ENCODE data around the gene SCGN.

Gene SCGN

GRCh38 chr6:25714765-25715164 lies 62.8 kb downstream of the SCGN start:
- no peak overlapping the region for H3K4me3 ChIP-seq (ENCODE audit: low read depth, low read length)
- no peak for DNase-seq (ENCODE audit: low read depth, low spot score)
- TF ChIP-seq, protein P1, sequence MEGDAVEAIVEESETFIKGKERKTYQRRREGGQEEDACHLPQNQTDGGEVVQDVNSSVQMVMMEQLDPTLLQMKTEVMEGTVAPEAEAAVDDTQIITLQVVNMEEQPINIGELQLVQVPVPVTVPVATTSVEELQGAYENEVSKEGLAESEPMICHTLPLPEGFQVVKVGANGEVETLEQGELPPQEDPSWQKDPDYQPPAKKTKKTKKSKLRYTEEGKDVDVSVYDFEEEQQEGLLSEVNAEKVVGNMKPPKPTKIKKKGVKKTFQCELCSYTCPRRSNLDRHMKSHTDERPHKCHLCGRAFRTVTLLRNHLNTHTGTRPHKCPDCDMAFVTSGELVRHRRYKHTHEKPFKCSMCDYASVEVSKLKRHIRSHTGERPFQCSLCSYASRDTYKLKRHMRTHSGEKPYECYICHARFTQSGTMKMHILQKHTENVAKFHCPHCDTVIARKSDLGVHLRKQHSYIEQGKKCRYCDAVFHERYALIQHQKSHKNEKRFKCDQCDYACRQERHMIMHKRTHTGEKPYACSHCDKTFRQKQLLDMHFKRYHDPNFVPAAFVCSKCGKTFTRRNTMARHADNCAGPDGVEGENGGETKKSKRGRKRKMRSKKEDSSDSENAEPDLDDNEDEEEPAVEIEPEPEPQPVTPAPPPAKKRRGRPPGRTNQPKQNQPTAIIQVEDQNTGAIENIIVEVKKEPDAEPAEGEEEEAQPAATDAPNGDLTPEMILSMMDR (IDR thresholded peaks at IDR 0.05; ENCODE audit: low read depth, low read length) = no peak
- in situ Hi-C loops (cut with HindIII; ENCODE audit: low sequenced_read_pairs) = no loop called here

GRCh38 chr6:25715794-25716193 lies 63.8 kb downstream of the SCGN start:
- no peak for DNase-seq (ENCODE audit: low read depth, low spot score)
- in situ Hi-C loops (cut with HindIII; ENCODE audit: low sequenced_read_pairs) = no loop called here
- TF ChIP-seq, protein P1 (IDR thresholded peaks at IDR 0.05; ENCODE audit: low read depth, low read length) = no peak
- H3K4me3 ChIP-seq (ENCODE audit: low read depth, low read length) = no peak overlapping the region

DNA sequence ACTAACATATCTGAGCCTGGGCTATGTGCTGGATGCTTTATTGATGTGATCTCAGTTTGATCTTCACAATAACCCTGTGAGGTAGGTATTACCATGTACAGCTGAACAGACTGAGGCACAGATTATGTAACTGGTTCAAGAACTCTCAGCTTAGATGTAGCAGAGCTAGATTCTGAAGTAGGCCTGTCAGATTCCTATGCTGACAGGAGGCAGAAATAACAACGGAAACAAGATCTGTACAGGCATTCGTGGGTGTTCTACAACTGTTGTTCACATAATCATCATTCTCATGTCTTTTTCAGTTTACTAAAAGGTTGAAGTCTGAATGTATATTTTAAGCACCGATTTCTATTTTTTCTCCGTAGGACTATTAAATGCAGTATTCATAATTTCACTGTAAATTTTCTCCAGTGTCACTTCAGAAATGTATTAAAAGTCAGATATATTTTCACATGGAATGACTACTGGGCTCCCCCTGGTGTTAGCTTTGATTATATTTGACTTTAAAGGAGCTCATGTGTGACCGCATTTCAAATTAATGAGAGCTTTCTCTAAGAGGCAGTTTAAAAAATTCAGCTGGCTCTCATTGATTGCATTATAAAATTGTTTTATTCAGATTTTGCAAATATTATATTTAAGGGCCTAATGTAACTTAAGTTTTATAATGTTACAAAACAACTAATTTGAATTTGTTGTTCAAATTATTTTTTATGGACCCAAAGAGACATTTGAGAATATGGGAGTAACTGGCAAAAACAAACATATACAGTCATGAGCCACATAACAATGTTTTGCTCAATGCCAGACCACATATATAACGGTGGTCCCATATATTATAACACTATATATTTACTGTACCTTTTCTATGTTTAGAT lies 66.1 kb downstream of the SCGN start:
- DNase-seq (ENCODE audit: low read depth, low spot score) = peak; percentile 37
- TF ChIP-seq, protein P1 (IDR thresholded peaks at IDR 0.05; ENCODE audit: low read depth, low read length) = peak; percentile 58
- no peak overlapping the region for H3K4me3 ChIP-seq (ENCODE audit: low read depth, low read length)
- in situ Hi-C loops (cut with HindIII; ENCODE audit: low sequenced_read_pairs) = no loop called here

- in situ Hi-C loops (cut with HindIII; ENCODE audit: low sequenced_read_pairs) = no loop called here
- no peak overlapping the region for H3K4me3 ChIP-seq (ENCODE audit: low read depth, low read length)
- DNase-seq (ENCODE audit: low read depth, low spot score) = no peak
- TF ChIP-seq, protein P1 (IDR thresholded peaks at IDR 0.05; ENCODE audit: low read depth, low read length) = no peak
Measured at GRCh38 chr6:25726122-25726911, 74.3 kb downstream of the SCGN start.

DNA sequence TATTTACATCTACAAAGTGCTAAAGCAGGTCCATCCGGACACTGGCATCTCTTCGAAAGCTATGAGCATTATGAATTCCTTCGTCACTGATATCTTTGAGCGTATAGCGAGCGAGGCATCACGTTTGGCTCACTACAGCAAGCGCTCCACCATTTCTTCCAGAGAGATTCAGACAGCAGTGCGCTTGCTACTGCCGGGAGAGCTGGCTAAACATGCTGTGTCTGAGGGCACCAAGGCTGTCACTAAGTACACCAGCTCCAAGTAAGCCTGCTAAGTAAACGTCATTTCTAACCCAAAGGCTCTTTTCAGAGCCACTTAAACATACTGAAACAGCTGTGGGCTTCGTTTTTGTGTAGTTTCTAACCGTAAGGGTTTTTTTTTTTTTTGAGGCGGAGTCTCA lies 75.0 kb downstream of the SCGN start:
- DNase-seq (ENCODE audit: low read depth, low spot score) = no peak
- no peak overlapping the region for H3K4me3 ChIP-seq (ENCODE audit: low read depth, low read length)
- TF ChIP-seq, protein P1 (IDR thresholded peaks at IDR 0.05; ENCODE audit: low read depth, low read length) = no peak
- in situ Hi-C loops (cut with HindIII; ENCODE audit: low sequenced_read_pairs) = no loop called here

- in situ Hi-C loops (cut with HindIII; ENCODE audit: low sequenced_read_pairs) = no loop called here
- H3K4me3 ChIP-seq (ENCODE audit: low read depth, low read length) = no peak overlapping the region
- TF ChIP-seq, protein P1 (IDR thresholded peaks at IDR 0.05; ENCODE audit: low read depth, low read length) = no peak
- no peak for DNase-seq (ENCODE audit: low read depth, low spot score)
Measured at GRCh38 chr6:25730907-25731306, 78.9 kb downstream of the SCGN start.
